T-cell (primary cell): Measurements from ENCODE around the gene AKT2. TPM values are rescaled to one million over a fixed set of nuclear protein-coding genes. Genes with fewer than 3 reads are reported as not detected.

Source experiments
- ATAC-seq, 4 experiments: fragments of 200-7000 bp in 3 of 4; fragments of 150-1000 bp in 1 of 4; cut with Tn5 transposase; replicated peaks in 1 of 4; 1 replicate in 3 of 4; 2 replicates in 1 of 4; pipeline ENCODE4 v1.10.0; 2021; ENCODE audit warnings: moderate library complexity in 3 of 4, mild to moderate bottlenecking in 2 of 4, moderate number of reproducible peaks in 1 of 4
- CTCF ChIA-PET, 2 donors: fragments of 300-600 bp; sonication (Branson Sonifier 250); formaldehyde crosslinking; loops; one replicate each; lab custom pipeline; 2022; ENCODE audit warnings: antibody characterized with exemption in 2 of 2; lab: Charles Lee
- POLR2A ChIA-PET, 2 donors: fragments of 300-600 bp; sonication (Branson Sonifier 250); formaldehyde crosslinking; loops; one replicate each; lab custom pipeline; 2022; ENCODE audit warnings: antibody characterized with exemption in 2 of 2; lab: Charles Lee
- DNase-seq, 35 experiments: peaks; one replicate each; pipeline versions ENCODE4 v3.0.0 to v3.0.0-alpha.2; 2013 to 2023
- H3K27ac ChIP-seq: one replicate; pipeline ENCODE4 v1.5.1; 2013; ENCODE audit warnings: low read length
- H3K27me3 ChIP-seq, 2 experiments: replicated peaks in 1 of 2; 1 replicate in 1 of 2; 2 replicates in 1 of 2; pipeline versions ENCODE4 v1.6.1 to v1.7.0; 2013; ENCODE audit warnings: low read length in 1 of 2, mixed read lengths in 1 of 2; ENCODE audit not compliant: control insufficient read depth in 2 of 2, insufficient read depth in 2 of 2; ENCODE audit errors: extremely low read depth in 1 of 2
- H3K36me3 ChIP-seq, 2 donors: 1 replicate in 1 of 2; 2 replicates in 1 of 2; pipeline versions ENCODE4 v1.6.1 to v1.7.0; 2013; ENCODE audit warnings: low read length in 1 of 2; ENCODE audit not compliant: control insufficient read depth in 2 of 2, insufficient read depth in 1 of 2; ENCODE audit errors: extremely low read depth in 1 of 2
- H3K4me1 ChIP-seq, 2 experiments: 1 replicate in 1 of 2; 2 replicates in 1 of 2; pipeline versions ENCODE4 v1.6.1 to v1.7.0; 2013; ENCODE audit warnings: low read length in 2 of 2, mixed read lengths in 1 of 2; ENCODE audit not compliant: insufficient read depth in 2 of 2, control insufficient read depth in 1 of 2; ENCODE audit errors: extremely low read depth in 1 of 2
- H3K4me3 ChIP-seq, 2 donors: 1 replicate in 1 of 2; 2 replicates in 1 of 2; pipeline versions ENCODE4 v1.5.1 to v1.7.0; 2013; ENCODE audit warnings: mild to moderate bottlenecking in 2 of 2, low read length in 1 of 2, moderate library complexity in 1 of 2; ENCODE audit not compliant: control insufficient read depth in 1 of 2; ENCODE audit errors: extremely low read depth in 1 of 2
- H3K9me3 ChIP-seq: 2 replicates; pipeline ENCODE4 v1.7.0; 2013
- H3K27ac Mint-ChIP-seq, 2 donors: one replicate each; pipeline ENCODE4 v1.8.0; 2020 to 2021; ENCODE audit warnings: mild to moderate bottlenecking in 2 of 2, mixed read lengths in 2 of 2
- H3K27me3 Mint-ChIP-seq, 2 donors: one replicate each; pipeline ENCODE4 v1.8.0; 2021 to 2022; ENCODE audit warnings: mixed read lengths in 2 of 2
- H3K36me3 Mint-ChIP-seq: one replicate; pipeline ENCODE4 v1.8.0; 2021; ENCODE audit warnings: mixed read lengths
- H3K4me1 Mint-ChIP-seq, 3 donors: one replicate each; pipeline ENCODE4 v1.8.0; 2020 to 2022; ENCODE audit warnings: mixed read lengths in 3 of 3, mild to moderate bottlenecking in 1 of 3
- H3K4me3 Mint-ChIP-seq, 3 donors: one replicate each; pipeline ENCODE4 v1.8.0; 2020 to 2022; ENCODE audit warnings: mild to moderate bottlenecking in 3 of 3, mixed read lengths in 3 of 3, moderate library complexity in 3 of 3
- H3K9me3 Mint-ChIP-seq, 3 donors: one replicate each; pipeline ENCODE4 v1.8.0; 2020 to 2022; ENCODE audit warnings: mixed read lengths in 3 of 3
- WGBS: methylation state at CpG from one replicate; pipeline ENCODE4 v1.1.5; 2013; ENCODE audit warnings: missing lambda C conversion rate; ENCODE audit not compliant: insufficient coverage; 5-methylcytosine and 5-hydroxymethylcytosine counted together
- total RNA-seq, 35 experiments: library from RNA in 6 of 35; stranded (reverse) in 6 of 35; fragments of 120-200 nt in 1 of 35; gene quantifications; one replicate each; pipeline versions ENCODE4 v1.2.1 to v1.2.4 and lab custom pipeline; 2013 to 2026

The AKT2 gene
- total RNA-seq, 5 donors from 2014 or later (not counting 1 experiment from before 2014, with no cell fraction given) = 169 to 218 (median 172) TPM

DNA sequence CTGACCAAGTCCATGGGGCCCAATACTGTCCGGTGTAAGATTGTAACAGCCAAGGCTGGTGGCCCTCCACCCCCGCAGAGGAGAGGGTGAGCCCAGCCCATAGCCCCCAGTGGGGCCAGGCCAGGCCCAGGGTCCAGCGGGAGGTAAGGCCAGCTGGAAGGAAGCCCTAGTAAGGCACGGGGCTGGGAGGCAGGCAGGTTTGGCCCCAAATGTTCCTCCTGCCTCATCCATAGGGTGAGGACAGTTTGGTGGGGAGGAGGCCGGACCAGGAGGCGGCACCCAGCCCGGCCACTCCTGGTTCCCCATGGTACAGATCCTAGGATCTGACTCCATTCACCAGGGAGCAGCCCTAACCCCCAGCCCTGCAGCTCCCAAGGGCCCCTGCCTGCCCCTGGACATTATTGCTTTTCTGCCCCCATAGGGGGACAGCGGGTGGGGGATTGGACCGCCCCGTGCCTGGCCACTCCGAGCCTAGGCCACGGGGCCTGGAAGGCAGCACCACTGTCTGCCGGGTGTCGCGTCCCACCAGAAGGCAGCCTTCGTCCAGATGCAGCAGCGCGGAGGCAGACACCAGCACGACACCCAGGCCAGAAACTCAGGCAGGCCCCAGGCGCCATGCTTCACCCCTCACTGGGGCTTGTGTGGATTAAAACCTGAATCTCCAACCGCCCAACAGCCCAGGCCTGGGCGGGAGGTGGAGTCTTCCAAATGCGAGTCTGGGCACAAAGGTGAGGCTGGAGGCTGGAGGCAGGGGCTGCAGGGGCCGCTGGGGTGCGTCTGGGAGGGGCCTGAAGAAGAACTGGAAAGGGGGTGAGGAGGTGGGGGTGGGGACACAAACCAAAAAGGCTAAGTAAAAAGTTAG is 52.0 kb downstream of the AKT2 start:
- ChIA-PET CTCF (no interaction called here), POLR2A (no interaction called here)
- H3K27ac Mint-ChIP-seq = no peak overlapping the region
- no peak overlapping the region for H3K4me3 ChIP-seq
- H3K4me3 Mint-ChIP-seq = no peak overlapping the region
- no peak overlapping the region for H3K27ac ChIP-seq
- no peaks in the 10 kb centered on the region for H3K9me3 ChIP-seq
- no peaks in the 10 kb centered on the region for H3K27me3 ChIP-seq
- H3K36me3 Mint-ChIP-seq = peaks cover 18% of the 10 kb centered on the region
- H3K27me3 Mint-ChIP-seq = no peaks in the 10 kb centered on the region
- WGBS = 96% methylated on average over 19 of the region's 25 CpGs
- H3K4me1 Mint-ChIP-seq = peaks cover 8 to 13% (median 13%) of the 10 kb centered on the region in 3 donors
- ATAC-seq = no peak
- DNase-seq = no peak
- peaks cover 12 to 42% of the 10 kb centered on the region in 2 donors for H3K36me3 ChIP-seq
- no peaks in the 10 kb centered on the region for H3K9me3 Mint-ChIP-seq
- no peaks in the 10 kb centered on the region for H3K4me1 ChIP-seq

- Mint-ChIP-seq H3K4me1 (peaks cover 8 to 14% (median 13%) of the 10 kb centered on the region in 3 donors), H3K9me3 (no peaks in the 10 kb centered on the region), H3K4me3 (no peak overlapping the region), H3K27ac (no peak overlapping the region), H3K27me3 (no peaks in the 10 kb centered on the region), H3K36me3 (peaks cover 13% of the 10 kb centered on the region)
- Histone ChIP-seq H3K4me3 (no peak overlapping the region), H3K4me1 (no peaks in the 10 kb centered on the region), H3K36me3 (peaks cover 12 to 35% of the 10 kb centered on the region in 2 donors), H3K27ac (no peak overlapping the region), H3K9me3 (no peaks in the 10 kb centered on the region), H3K27me3 (no peaks in the 10 kb centered on the region)
- WGBS = no CpG with 5 or more reads among the region's 12 CpGs
- no peak for DNase-seq
- no peak for ATAC-seq
- ChIA-PET POLR2A (no interaction called here), CTCF (no interaction called here)
Measured at GRCh38 chr19:40232479-40232878, 52.7 kb downstream of the AKT2 start.

- H3K27me3 ChIP-seq = peaks cover 0 to 5% of the 10 kb centered on the region in 2 experiments
- ChIA-PET CTCF (no interaction called here), POLR2A (no interaction called here)
- ATAC-seq (peak in 1 of 4 experiments; percentile 7), DNase-seq (no peak)
- Mint-ChIP-seq H3K4me3 (no peak overlapping the region), H3K4me1 (peaks cover 9 to 16% (median 13%) of the 10 kb centered on the region in 3 donors), H3K36me3 (peaks cover 8% of the 10 kb centered on the region), H3K27ac (peak overlapping the region in 1 of 2 donors; percentile 23), H3K27me3 (peaks cover 1% of the 10 kb centered on the region in 2 donors), H3K9me3 (no peaks in the 10 kb centered on the region)
- WGBS = 92% methylated on average over 10 of the region's 16 CpGs
- H3K4me1 ChIP-seq = no peaks in the 10 kb centered on the region
- no peak overlapping the region for H3K4me3 ChIP-seq
- no peak overlapping the region for H3K27ac ChIP-seq
- no peaks in the 10 kb centered on the region for H3K9me3 ChIP-seq
- H3K36me3 ChIP-seq = peaks cover 12 to 30% of the 10 kb centered on the region in 2 donors
Measured at GRCh38 chr19:40231544-40232424, 53.4 kb downstream of the AKT2 start.

DNA sequence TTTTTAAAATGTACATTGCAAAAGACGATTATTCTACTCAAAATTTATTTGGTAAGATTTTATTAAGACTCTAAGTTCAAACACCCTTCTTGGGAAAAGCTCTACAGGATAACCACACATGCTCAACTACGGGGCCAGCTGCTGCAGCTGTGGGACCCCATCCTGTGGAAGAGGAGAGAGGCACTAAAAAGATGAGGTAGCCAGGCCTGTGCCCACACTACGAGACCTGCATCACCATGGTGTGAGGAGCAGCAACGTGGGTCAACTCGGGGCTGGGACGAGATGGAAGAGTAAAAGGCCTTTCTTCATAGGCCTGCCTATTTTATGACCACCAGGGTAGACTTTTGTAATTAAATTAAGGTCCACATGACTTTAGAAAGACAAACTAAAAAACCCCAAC is 54.1 kb downstream of the AKT2 start:
- Mint-ChIP-seq H3K4me1 (peaks cover 15 to 21% (median 16%) of the 10 kb centered on the region in 3 donors), H3K27ac (no peak overlapping the region), H3K27me3 (peaks cover 5% of the 10 kb centered on the region in 2 donors), H3K4me3 (no peak overlapping the region), H3K36me3 (peaks cover 4% of the 10 kb centered on the region), H3K9me3 (no peaks in the 10 kb centered on the region)
- Histone ChIP-seq H3K4me1 (peaks cover 0 to 7% of the 10 kb centered on the region in 2 experiments), H3K36me3 (peaks cover 12 to 23% of the 10 kb centered on the region in 2 donors), H3K9me3 (no peaks in the 10 kb centered on the region), H3K27ac (no peak overlapping the region), H3K27me3 (peaks cover 0 to 13% of the 10 kb centered on the region in 2 experiments), H3K4me3 (no peak overlapping the region)
- POLR2A ChIA-PET = no interaction called here
- CTCF ChIA-PET = interaction anchor here in 1 of 2 donors (0.7 kb wide), 1 partner anchor 36 kb away, joined by 4 read pairs; no protein-coding TSS in a partner anchor
- 90% methylated on average over 2 of the region's 6 CpGs for WGBS
- no peak for ATAC-seq
- DNase-seq = no peak

GRCh38 chr19:40229926-40230417 is 55.2 kb downstream of the AKT2 start:
- Mint-ChIP-seq H3K4me3 (no peak overlapping the region), H3K27me3 (peaks cover 15 to 16% of the 10 kb centered on the region in 2 donors), H3K4me1 (peaks cover 24 to 29% (median 24%) of the 10 kb centered on the region in 3 donors), H3K27ac (peak overlapping the region in 1 of 2 donors; percentile 15), H3K36me3 (peaks cover 9% of the 10 kb centered on the region), H3K9me3 (no peaks in the 10 kb centered on the region)
- WGBS = 88% methylated on average over 4 of the region's 4 CpGs
- ChIA-PET CTCF (interaction anchor here in 1 of 2 donors (0.5 kb wide), 1 partner anchor 86 kb away, joined by 5 read pairs; no protein-coding TSS in a partner anchor), POLR2A (no interaction called here)
- peaks cover 0 to 14% of the 10 kb centered on the region in 2 experiments for H3K4me1 ChIP-seq
- H3K36me3 ChIP-seq = peaks cover 6 to 12% of the 10 kb centered on the region in 2 donors
- no peak overlapping the region for H3K27ac ChIP-seq
- DNase-seq (no peak), ATAC-seq (no peak)
- H3K4me3 ChIP-seq = no peak overlapping the region
- H3K9me3 ChIP-seq = no peaks in the 10 kb centered on the region
- H3K27me3 ChIP-seq = peaks cover 3 to 24% of the 10 kb centered on the region in 2 experiments

DNA sequence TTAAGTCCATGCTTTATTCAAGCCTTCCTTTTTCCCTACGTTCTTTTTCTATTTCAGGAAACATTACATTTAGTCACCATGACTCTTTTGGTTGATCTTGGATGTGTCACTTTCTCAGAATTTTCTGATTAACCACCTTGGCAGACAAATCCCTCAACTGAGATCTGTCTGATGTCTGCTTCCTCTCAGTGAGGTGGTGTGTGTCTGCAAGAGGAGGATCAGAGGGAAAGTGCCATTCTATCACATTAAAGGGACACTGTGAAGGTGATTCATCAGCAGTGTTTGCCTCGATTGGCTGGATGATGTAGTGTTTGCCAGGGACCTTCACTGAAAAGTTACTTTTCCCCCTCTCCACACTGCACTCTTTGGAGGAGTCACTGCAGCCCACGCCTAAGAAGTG is 55.7 kb downstream of the AKT2 start:
- no peak overlapping the region for H3K4me3 ChIP-seq
- H3K27me3 Mint-ChIP-seq = peaks cover 20 to 21% of the 10 kb centered on the region in 2 donors
- peak; percentile 42 to 56 (median 46) for ATAC-seq
- CTCF ChIA-PET = no interaction called here
- peaks cover 24 to 31% (median 24%) of the 10 kb centered on the region in 3 donors for H3K4me1 Mint-ChIP-seq
- H3K9me3 ChIP-seq = no peaks in the 10 kb centered on the region
- POLR2A ChIA-PET = no interaction called here
- no CpG with 5 or more reads among the region's 3 CpGs for WGBS
- no peak for DNase-seq
- H3K27ac ChIP-seq = no peak overlapping the region
- peaks cover 0 to 14% of the 10 kb centered on the region in 2 experiments for H3K4me1 ChIP-seq
- peaks cover 1 to 7% of the 10 kb centered on the region in 2 donors for H3K36me3 ChIP-seq
- no peaks in the 10 kb centered on the region for H3K9me3 Mint-ChIP-seq
- peaks cover 3 to 28% of the 10 kb centered on the region in 2 experiments for H3K27me3 ChIP-seq
- H3K4me3 Mint-ChIP-seq = no peak overlapping the region
- H3K36me3 Mint-ChIP-seq = peaks cover 5% of the 10 kb centered on the region
- H3K27ac Mint-ChIP-seq = no peak overlapping the region
